GM23248 (cell line): Measurements from ENCODE around the gene ABHD16A. TPM values are rescaled to one million over a fixed set of nuclear protein-coding genes. Genes with fewer than 3 reads are reported as not detected.
"Not testable (repeated sequence)": the region's sequence is repeated elsewhere in the genome, so short reads cannot be mapped to it uniquely, and the experiment has no call there.

Experiments used
- DNase-seq: peaks from one replicate; pipeline ENCODE4 v3.0.0-alpha.2; 2015
- H2AFZ ChIP-seq: fragments of 200-600 bp; sonication (generic); 2 replicates; pipeline ENCODE4 v1.6.1; 2016; ENCODE audit warnings: antibody characterized with exemption
- H3F3A ChIP-seq: fragments of 200-600 bp; sonication (generic); 2 replicates; pipeline ENCODE4 v1.6.1; 2016; ENCODE audit warnings: mild to moderate bottlenecking, antibody characterized with exemption, mixed run types; ENCODE audit not compliant: insufficient read depth
- H3K27ac ChIP-seq: fragments of 200-600 bp; sonication (generic); 2 replicates; pipeline ENCODE4 v1.5.1; 2016; ENCODE audit warnings: mild to moderate bottlenecking
- H3K27me3 ChIP-seq: fragments of 200-600 bp; sonication (generic); replicated peaks from 2 replicates; pipeline ENCODE4 v1.6.1; 2016; ENCODE audit warnings: mild to moderate bottlenecking; ENCODE audit not compliant: insufficient read depth
- H3K36me3 ChIP-seq: fragments of 200-600 bp; sonication (generic); 2 replicates; pipeline ENCODE4 v1.6.1; 2016; ENCODE audit warnings: low read depth, mild to moderate bottlenecking
- H3K4me1 ChIP-seq: fragments of 200-600 bp; sonication (generic); 2 replicates; pipeline ENCODE4 v1.6.1; 2016; ENCODE audit warnings: mild to moderate bottlenecking; ENCODE audit not compliant: insufficient read depth
- H3K4me2 ChIP-seq: fragments of 200-600 bp; sonication (generic); one replicate; pipeline ENCODE4 v1.6.1; 2016; ENCODE audit warnings: mild to moderate bottlenecking; ENCODE audit not compliant: unreplicated experiment
- H3K4me3 ChIP-seq: fragments of 200-600 bp; sonication (generic); 2 replicates; pipeline ENCODE4 v1.5.1; 2016; ENCODE audit warnings: mild to moderate bottlenecking
- H3K79me2 ChIP-seq: fragments of 200-600 bp; sonication (generic); 2 replicates; pipeline ENCODE4 v1.6.1; 2016; ENCODE audit warnings: mild to moderate bottlenecking; ENCODE audit not compliant: insufficient read depth
- H3K9ac ChIP-seq: fragments of 200-600 bp; sonication (generic); 2 replicates; pipeline ENCODE4 v1.6.1; 2016; ENCODE audit warnings: mild to moderate bottlenecking
- H3K9me2 ChIP-seq: fragments of 200-600 bp; sonication (generic); 2 replicates; pipeline ENCODE4 v1.6.1; 2016; ENCODE audit warnings: mixed run types, mild to moderate bottlenecking, moderate library complexity; ENCODE audit not compliant: insufficient read depth
- H3K9me3 ChIP-seq: fragments of 200-600 bp; sonication (generic); one replicate; pipeline ENCODE4 v1.6.1; 2017; ENCODE audit warnings: low read depth
- H4K20me1 ChIP-seq: fragments of 200-600 bp; sonication (generic); 2 replicates; pipeline ENCODE4 v1.6.0; 2016; ENCODE audit not compliant: insufficient read depth
- EZH2 ChIP-seq: fragments of 200-600 bp; sonication (generic); IDR thresholded peaks from 2 replicates; pipeline ENCODE4 v1.6.1; 2018; ENCODE audit warnings: antibody characterized with exemption, mild to moderate bottlenecking; ENCODE audit not compliant: insufficient read depth, poor library complexity, severe bottlenecking
- EZH2phosphoT487 ChIP-seq: fragments of 200-600 bp; sonication (generic); IDR thresholded peaks from 2 replicates; pipeline ENCODE4 v1.6.1; 2018; ENCODE audit warnings: antibody characterized with exemption, moderate library complexity, mild to moderate bottlenecking, low read depth; ENCODE audit not compliant: insufficient read depth
- WGBS, 2 experiments: methylation state at CpG; one replicate each; pipeline ENCODE4 v1.1.6; 2015 to 2017; ENCODE audit warnings: low lambda C conversion rate in 2 of 2, low coverage in 1 of 2; ENCODE audit errors: missing lambda C conversion rate in 2 of 2; 5-methylcytosine and 5-hydroxymethylcytosine counted together
- in situ Hi-C: fragments of 300-500 bp; cut with MboI; formaldehyde crosslinking; loops from 2 replicates; pipeline ENCODE4 v1.15.0; 2020
- polyA plus RNA-seq: library from polyadenylated mRNA; unstranded; fragments of >200 nt; fragmentation: Nextera tagmentation; extraction: Ambion mirVana; gene quantifications from 2 replicates; pipeline ENCODE4 v1.2.1, GENCODE V29; 2016
- total RNA-seq: library from RNA; depleted of rRNA; stranded (reverse); fragments of >200 nt; shearing (Covaris generic); gene quantifications from 2 replicates; pipeline ENCODE4 v1.2.3, GENCODE V29; 2014

The ABHD16A gene
- total and polyA plus RNA-seq, 2 experiments from 2014 or later = 48.0 to 54.0 TPM

GRCh38 chr6:31713465-31713864 is 10.3 kb upstream of the ABHD16A start:
- in situ Hi-C loops = no loop called here
- no peaks in the 10 kb centered on the region for H3K79me2 ChIP-seq
- TF ChIP-seq EZH2 (no peak), EZH2phosphoT487 (no peak)
- no peaks in the 10 kb centered on the region for H3K9me2 ChIP-seq
- H2AFZ ChIP-seq = no peak overlapping the region
- no peak overlapping the region for H3K9ac ChIP-seq
- no peaks in the 10 kb centered on the region for H3K9me3 ChIP-seq
- no peaks in the 10 kb centered on the region for H3K4me1 ChIP-seq
- DNase-seq = no peak
- H3K4me3 ChIP-seq = no peak overlapping the region
- H3K36me3 ChIP-seq = no peaks in the 10 kb centered on the region
- no peaks in the 10 kb centered on the region for H3F3A ChIP-seq
- H3K27ac ChIP-seq = no peak overlapping the region
- no peaks in the 10 kb centered on the region for H3K27me3 ChIP-seq
- H4K20me1 ChIP-seq = no peaks in the 10 kb centered on the region
- H3K4me2 ChIP-seq = no peak overlapping the region
- 68 to 78% methylated on average over 4 of the region's 4 CpGs for WGBS, 2 experiments

GRCh38 chr6:31712296-31712695 is 9.2 kb upstream of the ABHD16A start:
- no peak for TF ChIP-seq EZH2phosphoT487
- no peak for TF ChIP-seq EZH2
- Histone ChIP-seq H3K36me3 (no peaks in the 10 kb centered on the region), H3K27ac (no peak overlapping the region), H3K4me2 (no peak overlapping the region), H3K4me1 (no peaks in the 10 kb centered on the region), H3K79me2 (no peaks in the 10 kb centered on the region), H3K9me2 (no peaks in the 10 kb centered on the region), H3K9me3 (no peaks in the 10 kb centered on the region), H2AFZ (no peak overlapping the region), H3F3A (no peaks in the 10 kb centered on the region), H4K20me1 (no peaks in the 10 kb centered on the region), H3K9ac (no peak overlapping the region), H3K27me3 (no peaks in the 10 kb centered on the region), H3K4me3 (no peak overlapping the region)
- no peak for DNase-seq
- WGBS, 2 experiments = 77 to 83% methylated on average over 8 of the region's 8 CpGs
- in situ Hi-C loops = no loop called here

GRCh38 chr6:31711233-31711632 is 8.1 kb upstream of the ABHD16A start:
- in situ Hi-C loops = no loop called here
- 64 to 72% methylated on average over 7 to 8 of the region's 8 CpGs for WGBS, 2 experiments

DNA sequence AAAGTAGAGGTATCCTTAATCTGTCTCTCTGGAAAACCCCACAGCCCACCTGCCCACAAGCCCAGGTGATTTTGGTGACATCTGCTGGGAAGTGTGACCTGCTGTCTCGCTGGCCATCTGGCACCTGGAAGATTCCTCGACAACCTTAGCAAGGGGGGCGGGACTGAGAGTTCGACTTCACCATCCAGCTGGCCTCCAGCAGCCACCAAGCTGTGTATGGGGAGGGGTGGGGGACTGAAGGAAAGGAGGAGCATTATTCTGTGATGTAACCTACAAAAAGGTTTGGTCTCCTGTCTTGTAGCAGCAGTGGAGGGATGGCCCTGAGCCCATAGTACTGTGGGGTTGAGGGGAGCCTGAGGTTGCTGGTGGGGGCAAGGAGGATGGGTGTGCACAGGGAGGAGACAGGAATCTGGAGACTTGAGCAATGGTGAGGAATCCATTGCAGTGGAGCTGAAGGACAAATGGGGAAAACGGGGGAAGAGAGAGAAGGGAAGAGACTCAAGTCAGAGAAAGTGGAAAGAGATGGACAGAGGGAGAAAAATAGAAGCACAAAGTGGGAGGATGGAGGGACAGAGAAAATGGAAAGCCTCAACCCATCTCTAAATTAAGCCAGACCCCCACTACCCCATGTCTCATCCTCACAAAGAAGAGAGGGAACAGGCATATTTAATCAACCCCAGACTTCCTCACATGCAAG is 7.5 kb upstream of the ABHD16A start:
- H2AFZ ChIP-seq = no peak overlapping the region
- no peak overlapping the region for H3K4me2 ChIP-seq
- H3K9me2 ChIP-seq = no peaks in the 10 kb centered on the region
- WGBS, 2 experiments = 26 to 31% methylated on average over 4 to 5 of the region's 5 CpGs
- in situ Hi-C loops = no loop called here
- no peaks in the 10 kb centered on the region for H3K4me1 ChIP-seq
- no peak overlapping the region for H3K9ac ChIP-seq
- H4K20me1 ChIP-seq = no peaks in the 10 kb centered on the region
- H3K27ac ChIP-seq = no peak overlapping the region
- H3K9me3 ChIP-seq = no peaks in the 10 kb centered on the region
- H3K27me3 ChIP-seq = no peaks in the 10 kb centered on the region
- TF ChIP-seq EZH2 (no peak), EZH2phosphoT487 (no peak)
- H3K36me3 ChIP-seq = no peaks in the 10 kb centered on the region
- DNase-seq = no peak
- no peaks in the 10 kb centered on the region for H3K79me2 ChIP-seq
- no peaks in the 10 kb centered on the region for H3F3A ChIP-seq
- H3K4me3 ChIP-seq = no peak overlapping the region

More at GRCh38 chr6:31711233-31711632, 8.1 kb upstream of the ABHD16A start:
- Histone ChIP-seq H3K9me2 (no peaks in the 10 kb centered on the region), H3K36me3 (no peaks in the 10 kb centered on the region), H3F3A (no peaks in the 10 kb centered on the region), H3K4me1 (no peaks in the 10 kb centered on the region), H3K27me3 (no peaks in the 10 kb centered on the region), H3K27ac (no peak overlapping the region), H2AFZ (no peak overlapping the region), H3K4me3 (no peak overlapping the region), H3K9me3 (no peaks in the 10 kb centered on the region), H3K4me2 (no peak overlapping the region), H4K20me1 (no peaks in the 10 kb centered on the region), H3K9ac (no peak overlapping the region), H3K79me2 (no peaks in the 10 kb centered on the region)
- TF ChIP-seq EZH2phosphoT487 = no peak
- no peak for DNase-seq

DNA sequence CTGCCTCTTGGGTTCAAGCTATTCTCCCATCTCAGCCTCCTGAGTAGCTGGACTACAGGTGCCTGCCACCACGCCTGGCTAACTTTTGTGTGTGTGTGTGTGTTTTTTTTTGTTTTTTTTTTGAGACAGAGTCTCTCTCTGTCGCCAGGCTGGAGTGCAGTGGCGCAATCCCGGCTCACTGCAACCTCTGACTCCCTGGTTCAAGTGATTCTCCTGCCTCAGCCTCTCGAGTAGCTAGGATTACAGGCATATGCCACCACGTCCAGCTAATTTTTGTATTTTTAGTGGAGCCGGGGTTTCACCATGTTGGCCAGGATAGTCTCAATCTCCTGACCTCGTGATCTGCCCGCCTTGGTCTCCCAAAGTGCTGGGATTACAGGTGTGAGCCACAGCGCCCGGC is 6.0 kb upstream of the ABHD16A start:
- H3K4me3 ChIP-seq, H4K20me1 ChIP-seq, H3K4me1 ChIP-seq, in situ Hi-C loops, H3K4me2 ChIP-seq, H3K9me3 ChIP-seq, H2AFZ ChIP-seq, H3K27me3 ChIP-seq, DNase-seq, H3K27ac ChIP-seq, H3K79me2 ChIP-seq, H3K9ac ChIP-seq, H3K36me3 ChIP-seq, H3K9me2 ChIP-seq, H3F3A ChIP-seq: not testable (repeated sequence)
- 76 to 82% methylated on average over 11 of the region's 11 CpGs for WGBS, 2 experiments
